Measurements from ENCODE around the gene DFFB.

DNA sequence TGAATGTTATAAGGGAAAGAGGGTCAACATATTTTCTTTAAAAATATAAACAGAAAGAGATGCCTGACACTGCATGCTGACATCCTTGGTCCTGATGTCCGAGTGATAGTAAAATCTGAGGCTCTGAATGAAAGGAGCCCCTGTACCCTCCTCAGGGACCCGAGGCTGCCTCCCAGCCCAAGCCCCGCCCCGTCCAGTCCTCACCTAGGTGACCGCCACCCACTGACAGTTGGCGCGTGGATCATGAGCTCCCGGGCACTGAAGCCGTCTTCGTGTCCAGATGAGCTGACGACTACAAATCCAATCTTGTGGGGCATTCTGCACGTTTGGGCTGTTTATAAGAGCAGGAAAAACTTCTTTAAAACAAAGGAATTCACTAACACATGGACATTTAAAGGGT lies 5.2 kb upstream of the DFFB start:
- TF ChIP-seq CTBP1 (IDR thresholded peaks at IDR 0.05; ENCODE audit: borderline replicate concordance) (no peak), BHLHE40 (IDR thresholded peaks at IDR 0.05; ENCODE audit: borderline replicate concordance) (no peak), SUZ12 (IDR thresholded peaks at IDR 0.05) (no peak), FOXM1 (IDR thresholded peaks at IDR 0.05; ENCODE audit: borderline replicate concordance) (no peak), L3MBTL2 (conservative IDR thresholded peaks at IDR 0.05) (no peak), LEF1 (IDR thresholded peaks at IDR 0.05; ENCODE audit: borderline replicate concordance) (no peak), TARDBP (IDR thresholded peaks at IDR 0.05) (no peak), SP1 (IDR thresholded peaks at IDR 0.05) (no peak)
- TF ChIP-seq, protein P1, sequence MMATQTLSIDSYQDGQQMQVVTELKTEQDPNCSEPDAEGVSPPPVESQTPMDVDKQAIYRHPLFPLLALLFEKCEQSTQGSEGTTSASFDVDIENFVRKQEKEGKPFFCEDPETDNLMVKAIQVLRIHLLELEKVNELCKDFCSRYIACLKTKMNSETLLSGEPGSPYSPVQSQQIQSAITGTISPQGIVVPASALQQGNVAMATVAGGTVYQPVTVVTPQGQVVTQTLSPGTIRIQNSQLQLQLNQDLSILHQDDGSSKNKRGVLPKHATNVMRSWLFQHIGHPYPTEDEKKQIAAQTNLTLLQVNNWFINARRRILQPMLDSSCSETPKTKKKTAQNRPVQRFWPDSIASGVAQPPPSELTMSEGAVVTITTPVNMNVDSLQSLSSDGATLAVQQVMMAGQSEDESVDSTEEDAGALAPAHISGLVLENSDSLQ (IDR thresholded peaks at IDR 0.05), result no peak
